ENCODE measurements around the gene MCTP1. TPM values are rescaled to one million over a fixed set of nuclear protein-coding genes. Genes with fewer than 3 reads are reported as not detected.

Gene MCTP1
- total RNA-seq, 1 experiment from 2014 or later: 0.44 TPM

DNA sequence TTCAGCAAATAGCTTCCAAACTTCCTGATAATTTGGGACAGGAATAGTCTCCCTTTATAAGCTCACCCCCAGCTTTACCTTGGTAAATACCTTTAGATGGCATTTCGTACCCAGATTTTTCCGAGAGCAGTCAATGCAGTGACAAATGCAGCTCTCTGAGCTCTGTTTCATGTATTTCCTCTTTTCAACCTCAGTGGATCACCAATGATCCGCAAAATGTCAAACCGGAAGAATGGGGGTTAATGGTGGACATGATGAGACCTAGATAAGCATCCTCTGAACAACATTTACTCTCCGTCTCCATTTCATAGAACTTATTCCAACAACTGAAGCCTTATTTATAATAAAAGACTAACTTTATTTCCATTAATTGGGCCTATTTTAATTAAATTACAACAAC is 227.3 kb downstream of the MCTP1 start:
- Histone ChIP-seq H3K27ac (ENCODE audit: low read depth, low read length) (no peak overlapping the region), H3K4me1 (ENCODE audit: control insufficient read depth in 1 of 2, insufficient read depth in 2 of 2, low read length in 2 of 2) (no peaks in the 10 kb centered on the region), H3K9me3 (ENCODE audit: control insufficient read depth in 1 of 2, insufficient read depth in 1 of 2, low read depth in 1 of 2, low read length in 2 of 2) (no peaks in the 10 kb centered on the region), H2AFZ (ENCODE audit: low read depth, low read length, poor library complexity, severe bottlenecking) (no peak overlapping the region), H4K20me1 (ENCODE audit: insufficient read depth) (no peaks in the 10 kb centered on the region), H3K36me3 (ENCODE audit: control insufficient read depth in 1 of 2, insufficient read depth in 2 of 2, low read length in 2 of 2) (no peaks in the 10 kb centered on the region), H3K27me3 (ENCODE audit: insufficient read depth, low read length) (no peaks in the 10 kb centered on the region), H3K79me2 (ENCODE audit: insufficient read depth, low read length) (no peaks in the 10 kb centered on the region), H3K9me2 (ENCODE audit: insufficient read depth) (no peaks in the 10 kb centered on the region), H3K4me3 (replicated peaks in 1 of 2; ENCODE audit: low read depth in 1 of 2, low read length in 2 of 2) (no peak overlapping the region), H3K9ac (ENCODE audit: low read length) (no peak overlapping the region), H3K4me2 (ENCODE audit: low read length) (no peak overlapping the region)
- ATAC-seq: no peak
- ChIA-PET POLR2A (no interaction called here), RAD21 (ENCODE audit: low non-redundant PET in 1 of 2, low total read pairs in 2 of 2, uncharacterized antibody in 2 of 2, unreplicated experiment in 2 of 2) (no interaction called here), CTCF (no interaction called here)
- no peak for TF ChIP-seq FOSL1 (IDR thresholded peaks at IDR 0.05; ENCODE audit: low read depth)
- TF ChIP-seq, protein P1, sequence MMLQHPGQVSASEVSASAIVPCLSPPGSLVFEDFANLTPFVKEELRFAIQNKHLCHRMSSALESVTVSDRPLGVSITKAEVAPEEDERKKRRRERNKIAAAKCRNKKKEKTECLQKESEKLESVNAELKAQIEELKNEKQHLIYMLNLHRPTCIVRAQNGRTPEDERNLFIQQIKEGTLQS (IDR thresholded peaks at IDR 0.05): no peak
- no peak for TF ChIP-seq SP1 (IDR thresholded peaks at IDR 0.05; ENCODE audit: low read depth)
- TF ChIP-seq TCF7L2 (IDR thresholded peaks at IDR 0.05; ENCODE audit: borderline replicate concordance, extremely low read depth, insufficient read depth, insufficient read length): no peak
- no peak for TF ChIP-seq EZH2 (IDR thresholded peaks at IDR 0.05)
- no peak for TF ChIP-seq YY1 (IDR thresholded peaks at IDR 0.05; ENCODE audit: extremely low read depth, insufficient replicate concordance, low read depth, low read length)
- no peak for TF ChIP-seq EZH2phosphoT487 (IDR thresholded peaks at IDR 0.05; ENCODE audit: borderline replicate concordance)
- no peak for TF ChIP-seq SIN3A (IDR thresholded peaks at IDR 0.05; ENCODE audit: low read depth)
- TF ChIP-seq ZFX (IDR thresholded peaks at IDR 0.05): no peak
- TF ChIP-seq CBX3 (IDR thresholded peaks at IDR 0.05; ENCODE audit: low read depth): no peak
- TF ChIP-seq POLR2A (IDR thresholded peaks at IDR 0.05; ENCODE audit: borderline replicate concordance, extremely low read depth, insufficient read depth, insufficient read length): no peak
- no peak for DNase-seq (ENCODE audit: low read depth, low spot score)
- no TSS peak for BruUV-seq (replicated peaks)
- intact Hi-C loops (cut with micrococcal nuclease): no loop called here

DNA sequence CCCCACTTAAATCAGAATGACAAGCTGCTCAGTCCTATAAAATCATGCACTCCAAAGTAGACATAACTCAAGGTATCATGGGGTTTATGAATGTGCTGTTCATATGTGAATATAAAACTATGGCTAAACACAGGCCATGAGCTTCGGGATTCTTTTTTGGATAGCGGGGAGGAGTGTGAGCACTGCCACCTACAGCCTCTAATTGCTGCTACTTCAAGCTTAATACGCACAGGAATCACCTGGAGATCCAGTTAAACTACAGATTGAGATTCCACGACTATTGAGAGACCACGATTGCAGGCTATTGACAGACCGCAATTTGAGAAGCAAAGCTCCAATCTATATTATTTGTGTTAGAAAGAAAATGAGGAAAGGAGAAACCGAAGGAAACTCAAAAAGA is 231.6 kb downstream of the MCTP1 start:
- no peaks in the 10 kb centered on the region for H3K9me3 ChIP-seq (ENCODE audit: control insufficient read depth in 1 of 2, insufficient read depth in 1 of 2, low read depth in 1 of 2, low read length in 2 of 2)
- H3K4me1 ChIP-seq (ENCODE audit: control insufficient read depth in 1 of 2, insufficient read depth in 2 of 2, low read length in 2 of 2): no peaks in the 10 kb centered on the region
- H3K4me2 ChIP-seq (ENCODE audit: low read length): no peak overlapping the region
- TF ChIP-seq YY1 (IDR thresholded peaks at IDR 0.05; ENCODE audit: extremely low read depth, insufficient replicate concordance, low read depth, low read length) (no peak), SIN3A (IDR thresholded peaks at IDR 0.05; ENCODE audit: low read depth) (no peak), FOSL1 (IDR thresholded peaks at IDR 0.05; ENCODE audit: low read depth) (no peak), SRF (IDR thresholded peaks at IDR 0.05; ENCODE audit: low read depth) (no peak), RAD21 (IDR thresholded peaks at IDR 0.05; ENCODE audit: low read depth) (no peak), ZFX (IDR thresholded peaks at IDR 0.05) (no peak), ELF1 (IDR thresholded peaks at IDR 0.05; ENCODE audit: borderline replicate concordance, low read depth) (no peak), JUND (IDR thresholded peaks at IDR 0.05) (no peak), CBX3 (IDR thresholded peaks at IDR 0.05; ENCODE audit: low read depth) (no peak), SP1 (IDR thresholded peaks at IDR 0.05; ENCODE audit: low read depth) (no peak)
- TF ChIP-seq, protein P2, sequence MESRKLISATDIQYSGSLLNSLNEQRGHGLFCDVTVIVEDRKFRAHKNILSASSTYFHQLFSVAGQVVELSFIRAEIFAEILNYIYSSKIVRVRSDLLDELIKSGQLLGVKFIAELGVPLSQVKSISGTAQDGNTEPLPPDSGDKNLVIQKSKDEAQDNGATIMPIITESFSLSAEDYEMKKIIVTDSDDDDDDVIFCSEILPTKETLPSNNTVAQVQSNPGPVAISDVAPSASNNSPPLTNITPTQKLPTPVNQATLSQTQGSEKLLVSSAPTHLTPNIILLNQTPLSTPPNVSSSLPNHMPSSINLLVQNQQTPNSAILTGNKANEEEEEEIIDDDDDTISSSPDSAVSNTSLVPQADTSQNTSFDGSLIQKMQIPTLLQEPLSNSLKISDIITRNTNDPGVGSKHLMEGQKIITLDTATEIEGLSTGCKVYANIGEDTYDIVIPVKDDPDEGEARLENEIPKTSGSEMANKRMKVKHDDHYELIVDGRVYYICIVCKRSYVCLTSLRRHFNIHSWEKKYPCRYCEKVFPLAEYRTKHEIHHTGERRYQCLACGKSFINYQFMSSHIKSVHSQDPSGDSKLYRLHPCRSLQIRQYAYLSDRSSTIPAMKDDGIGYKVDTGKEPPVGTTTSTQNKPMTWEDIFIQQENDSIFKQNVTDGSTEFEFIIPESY (IDR thresholded peaks at IDR 0.05; ENCODE audit: extremely low read depth, insufficient replicate concordance, low read length): no peak
- TF ChIP-seq, protein P3, sequence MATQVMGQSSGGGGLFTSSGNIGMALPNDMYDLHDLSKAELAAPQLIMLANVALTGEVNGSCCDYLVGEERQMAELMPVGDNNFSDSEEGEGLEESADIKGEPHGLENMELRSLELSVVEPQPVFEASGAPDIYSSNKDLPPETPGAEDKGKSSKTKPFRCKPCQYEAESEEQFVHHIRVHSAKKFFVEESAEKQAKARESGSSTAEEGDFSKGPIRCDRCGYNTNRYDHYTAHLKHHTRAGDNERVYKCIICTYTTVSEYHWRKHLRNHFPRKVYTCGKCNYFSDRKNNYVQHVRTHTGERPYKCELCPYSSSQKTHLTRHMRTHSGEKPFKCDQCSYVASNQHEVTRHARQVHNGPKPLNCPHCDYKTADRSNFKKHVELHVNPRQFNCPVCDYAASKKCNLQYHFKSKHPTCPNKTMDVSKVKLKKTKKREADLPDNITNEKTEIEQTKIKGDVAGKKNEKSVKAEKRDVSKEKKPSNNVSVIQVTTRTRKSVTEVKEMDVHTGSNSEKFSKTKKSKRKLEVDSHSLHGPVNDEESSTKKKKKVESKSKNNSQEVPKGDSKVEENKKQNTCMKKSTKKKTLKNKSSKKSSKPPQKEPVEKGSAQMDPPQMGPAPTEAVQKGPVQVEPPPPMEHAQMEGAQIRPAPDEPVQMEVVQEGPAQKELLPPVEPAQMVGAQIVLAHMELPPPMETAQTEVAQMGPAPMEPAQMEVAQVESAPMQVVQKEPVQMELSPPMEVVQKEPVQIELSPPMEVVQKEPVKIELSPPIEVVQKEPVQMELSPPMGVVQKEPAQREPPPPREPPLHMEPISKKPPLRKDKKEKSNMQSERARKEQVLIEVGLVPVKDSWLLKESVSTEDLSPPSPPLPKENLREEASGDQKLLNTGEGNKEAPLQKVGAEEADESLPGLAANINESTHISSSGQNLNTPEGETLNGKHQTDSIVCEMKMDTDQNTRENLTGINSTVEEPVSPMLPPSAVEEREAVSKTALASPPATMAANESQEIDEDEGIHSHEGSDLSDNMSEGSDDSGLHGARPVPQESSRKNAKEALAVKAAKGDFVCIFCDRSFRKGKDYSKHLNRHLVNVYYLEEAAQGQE (IDR thresholded peaks at IDR 0.05; ENCODE audit: low read depth): no peak
- no peaks in the 10 kb centered on the region for H3K9me2 ChIP-seq (ENCODE audit: insufficient read depth)
- no peaks in the 10 kb centered on the region for H3K36me3 ChIP-seq (ENCODE audit: control insufficient read depth in 1 of 2, insufficient read depth in 2 of 2, low read length in 2 of 2)
- H3K4me3 ChIP-seq (replicated peaks in 1 of 2; ENCODE audit: low read depth in 1 of 2, low read length in 2 of 2): no peak overlapping the region
- H2AFZ ChIP-seq (ENCODE audit: low read depth, low read length, poor library complexity, severe bottlenecking): no peak overlapping the region
- DNase-seq (ENCODE audit: low read depth, low spot score) (no peak), ATAC-seq (no peak)
- ChIA-PET RAD21 (ENCODE audit: low non-redundant PET in 1 of 2, low total read pairs in 2 of 2, uncharacterized antibody in 2 of 2, unreplicated experiment in 2 of 2) (no interaction called here), CTCF (no interaction called here), POLR2A (no interaction called here)
- no peaks in the 10 kb centered on the region for H4K20me1 ChIP-seq (ENCODE audit: insufficient read depth)
- no peak overlapping the region for H3K9ac ChIP-seq (ENCODE audit: low read length)
- no peak overlapping the region for H3K27ac ChIP-seq (ENCODE audit: low read depth, low read length)
- no TSS peak for BruUV-seq (replicated peaks)
- H3K79me2 ChIP-seq (ENCODE audit: insufficient read depth, low read length): no peaks in the 10 kb centered on the region
- H3K27me3 ChIP-seq (ENCODE audit: insufficient read depth, low read length): no peaks in the 10 kb centered on the region
- intact Hi-C loops (cut with micrococcal nuclease): no loop called here

Measured in HCT116 (cell line).